NCI-H748 (cell line): ENCODE results near the gene CAMP.
A peak's percentile ranks its signal among the peaks of the same experiment; 100 is the strongest.
"Not testable (repeated sequence)": the region's sequence is repeated elsewhere in the genome, so short reads cannot be mapped to it uniquely, and the experiment has no call there.

Source experiments
- DNase-seq: peaks from one replicate; lab custom pipeline; 2025; ENCODE audit not compliant: unreplicated experiment; lab: John Stamatoyannopoulos, UW

Gene CAMP

GRCh38 chr3:48211776-48212175 lies 11.5 kb upstream of the CAMP start:
- DNase-seq = not testable (repeated sequence)

GRCh38 chr3:48214225-48214624 lies 9.1 kb upstream of the CAMP start:
- no peak for DNase-seq

- no peak for DNase-seq
Measured at GRCh38 chr3:48215019-48215418, 8.3 kb upstream of the CAMP start.

- DNase-seq = no peak
Measured at GRCh38 chr3:48215466-48215865, 7.8 kb upstream of the CAMP start.

GRCh38 chr3:48215876-48216275 lies 7.4 kb upstream of the CAMP start:
- no peak for DNase-seq

- no peak for DNase-seq
Measured at GRCh38 chr3:48217449-48217848, 5.8 kb upstream of the CAMP start.

GRCh38 chr3:48218537-48218936 lies 4.8 kb upstream of the CAMP start:
- DNase-seq = no peak

GRCh38 chr3:48219543-48219942 lies 3.8 kb upstream of the CAMP start:
- no peak for DNase-seq

GRCh38 chr3:48220746-48221145 lies 2.5 kb upstream of the CAMP start:
- no peak for DNase-seq

GRCh38 chr3:48225587-48225986 lies 2.3 kb downstream of the CAMP start:
- no peak for DNase-seq

GRCh38 chr3:48226939-48227338 lies 3.6 kb downstream of the CAMP start:
- DNase-seq = no peak

- DNase-seq = no peak
Measured at GRCh38 chr3:48232232-48232631, 8.9 kb downstream of the CAMP start.

- peak; percentile 90 for DNase-seq
Measured at GRCh38 chr3:48232734-48233133, 9.4 kb downstream of the CAMP start.

- no peak for DNase-seq
Measured at GRCh38 chr3:48233542-48233941, 10.2 kb downstream of the CAMP start.

- DNase-seq = no peak
Measured at GRCh38 chr3:48236531-48236930, 13.2 kb downstream of the CAMP start.

- DNase-seq = no peak
Measured at GRCh38 chr3:48238531-48239085, 15.3 kb downstream of the CAMP start.

- DNase-seq = no peak
Measured at GRCh38 chr3:48240000-48240963, 17.0 kb downstream of the CAMP start.

- DNase-seq = no peak
Measured at GRCh38 chr3:48241796-48242455, 18.6 kb downstream of the CAMP start.

GRCh38 chr3:48243886-48244285 lies 20.6 kb downstream of the CAMP start:
- DNase-seq = no peak

- DNase-seq = no peak
Measured at GRCh38 chr3:48244461-48244860, 21.2 kb downstream of the CAMP start.

- DNase-seq = no peak
Measured at GRCh38 chr3:48245136-48245535, 21.8 kb downstream of the CAMP start.

- DNase-seq = no peak
Measured at GRCh38 chr3:48247401-48247811, 24.1 kb downstream of the CAMP start.
